ENCODE data around the gene C1orf87.

C1orf87 gene

GRCh38 chr1:60044881-60045280 lies 28.7 kb downstream of the C1orf87 start:
- Histone ChIP-seq H3K4me3 (ENCODE audit: control insufficient read depth in 1 of 7, extremely low read depth in 1 of 7, insufficient read depth in 4 of 7, low read depth in 2 of 7, low read length in 6 of 7) (no peak overlapping the region), H3K9me3 (ENCODE audit: control extremely low read depth in 1 of 5, control insufficient read depth in 4 of 5, insufficient read depth in 2 of 5, low read depth in 1 of 5, low read length in 4 of 5) (no peaks in the 10 kb centered on the region), H3K36me3 (ENCODE audit: control insufficient read depth in 4 of 4, insufficient read depth in 4 of 4, low read length in 3 of 4) (no peaks in the 10 kb centered on the region), H3K27ac (ENCODE audit: insufficient read depth in 1 of 2, low read depth in 1 of 2, low read length in 2 of 2, poor library complexity in 1 of 2, severe bottlenecking in 2 of 2) (no peak overlapping the region), H3K27me3 (replicated peaks in 2 of 5; ENCODE audit: control insufficient read depth in 4 of 5, insufficient read depth in 5 of 5, low read length in 4 of 5) (no peaks in the 10 kb centered on the region), H3K4me1 (ENCODE audit: control extremely low read depth in 1 of 4, control insufficient read depth in 4 of 4, insufficient read depth in 4 of 4, low read length in 3 of 4) (no peaks in the 10 kb centered on the region)
- ChIA-PET CTCF (no interaction called here), POLR2A (no interaction called here)
- DNase-seq: no peak

DNA sequence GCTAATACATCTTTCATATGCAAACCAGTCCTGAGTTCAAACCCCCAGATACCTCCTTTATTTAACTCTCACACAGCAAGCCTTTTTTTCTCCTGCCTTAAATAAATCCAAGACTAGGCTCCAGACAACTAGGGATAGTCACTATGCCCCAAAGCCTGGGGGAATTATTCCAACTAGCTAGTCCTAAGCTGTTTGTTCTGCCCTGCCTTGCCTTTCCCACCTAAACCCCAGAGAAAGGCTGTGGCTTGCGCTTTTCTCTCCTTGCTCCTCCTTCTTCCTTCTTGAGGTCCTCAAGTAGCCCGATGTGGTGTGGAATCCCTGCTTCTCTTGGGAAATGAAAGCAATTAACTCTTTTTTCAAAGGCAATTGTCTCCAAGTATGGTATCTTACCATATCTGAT lies 31.8 kb downstream of the C1orf87 start:
- H3K36me3 ChIP-seq (ENCODE audit: control insufficient read depth in 4 of 4, insufficient read depth in 4 of 4, low read length in 3 of 4): no peaks in the 10 kb centered on the region
- H3K9me3 ChIP-seq (ENCODE audit: control extremely low read depth in 1 of 5, control insufficient read depth in 4 of 5, insufficient read depth in 2 of 5, low read depth in 1 of 5, low read length in 4 of 5): no peaks in the 10 kb centered on the region
- CTCF ChIA-PET: no interaction called here
- DNase-seq: no peak
- 100% methylated on average over 1 of the region's 2 CpGs for WGBS (ENCODE audit: insufficient coverage)
- H3K27ac ChIP-seq (ENCODE audit: insufficient read depth in 1 of 2, low read depth in 1 of 2, low read length in 2 of 2, poor library complexity in 1 of 2, severe bottlenecking in 2 of 2): no peak overlapping the region
- H3K4me1 ChIP-seq (ENCODE audit: control extremely low read depth in 1 of 4, control insufficient read depth in 4 of 4, insufficient read depth in 4 of 4, low read length in 3 of 4): no peaks in the 10 kb centered on the region
- no peaks in the 10 kb centered on the region for H3K27me3 ChIP-seq (replicated peaks in 2 of 5; ENCODE audit: control insufficient read depth in 4 of 5, insufficient read depth in 5 of 5, low read length in 4 of 5)
- POLR2A ChIA-PET: no interaction called here
- H3K4me3 ChIP-seq (ENCODE audit: control insufficient read depth in 1 of 7, extremely low read depth in 1 of 7, insufficient read depth in 4 of 7, low read depth in 2 of 7, low read length in 6 of 7): no peak overlapping the region

DNA sequence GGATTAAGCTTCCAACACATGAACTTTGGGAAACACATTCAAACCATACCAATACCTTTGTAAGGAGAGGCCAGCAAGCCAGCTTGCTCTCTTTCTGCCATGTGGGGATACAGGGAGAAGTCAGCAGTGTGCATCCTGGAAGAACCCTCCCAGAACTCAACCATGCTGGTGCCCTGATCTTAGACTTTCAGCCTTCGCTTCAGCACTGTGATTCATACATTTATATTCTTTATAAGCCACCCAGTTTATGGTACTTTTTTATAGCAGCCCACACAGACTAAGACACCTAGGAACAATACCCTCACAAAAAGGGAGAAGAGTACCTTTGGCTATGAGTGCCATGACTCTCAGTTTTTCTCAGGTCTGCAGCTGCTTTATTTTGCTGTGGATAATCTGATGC lies 35.9 kb downstream of the C1orf87 start:
- 89% methylated on average over 1 of the region's 1 CpG for WGBS (ENCODE audit: insufficient coverage)
- Histone ChIP-seq H3K9me3 (ENCODE audit: control extremely low read depth in 1 of 5, control insufficient read depth in 4 of 5, insufficient read depth in 2 of 5, low read depth in 1 of 5, low read length in 4 of 5) (no peaks in the 10 kb centered on the region), H3K4me1 (ENCODE audit: control extremely low read depth in 1 of 4, control insufficient read depth in 4 of 4, insufficient read depth in 4 of 4, low read length in 3 of 4) (peaks cover 0 to 5% (median 1%) of the 10 kb centered on the region in 4 experiments), H3K4me3 (ENCODE audit: control insufficient read depth in 1 of 7, extremely low read depth in 1 of 7, insufficient read depth in 4 of 7, low read depth in 2 of 7, low read length in 6 of 7) (no peak overlapping the region), H3K27me3 (replicated peaks in 2 of 5; ENCODE audit: control insufficient read depth in 4 of 5, insufficient read depth in 5 of 5, low read length in 4 of 5) (no peaks in the 10 kb centered on the region), H3K27ac (ENCODE audit: insufficient read depth in 1 of 2, low read depth in 1 of 2, low read length in 2 of 2, poor library complexity in 1 of 2, severe bottlenecking in 2 of 2) (no peak overlapping the region), H3K36me3 (ENCODE audit: control insufficient read depth in 4 of 4, insufficient read depth in 4 of 4, low read length in 3 of 4) (no peaks in the 10 kb centered on the region)
- CTCF ChIA-PET: no interaction called here
- POLR2A ChIA-PET: no interaction called here
- DNase-seq: no peak

GRCh38 chr1:60036856-60037460 lies 36.6 kb downstream of the C1orf87 start:
- 80% methylated on average over 6 of the region's 6 CpGs for WGBS (ENCODE audit: insufficient coverage)

DNA sequence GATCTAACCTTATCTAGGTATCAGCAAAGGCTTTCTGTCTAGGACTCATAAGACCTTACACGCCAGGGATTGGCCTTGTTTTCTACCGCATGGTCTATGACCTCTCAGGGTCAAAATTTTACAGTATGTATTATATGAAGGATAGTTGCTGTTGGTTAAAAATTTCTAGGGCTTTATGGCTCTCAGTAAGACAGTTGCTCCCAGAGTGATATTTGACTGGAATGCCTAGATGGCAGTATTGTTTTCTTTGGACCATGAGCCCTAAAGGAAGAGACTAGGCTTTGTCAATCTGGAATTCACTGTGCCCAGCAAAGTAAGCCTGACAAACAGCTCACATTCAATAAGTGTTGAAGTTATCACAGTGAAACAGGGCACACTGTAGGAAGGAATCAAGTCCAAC lies 37.6 kb downstream of the C1orf87 start:
- H3K27ac ChIP-seq (ENCODE audit: insufficient read depth in 1 of 2, low read depth in 1 of 2, low read length in 2 of 2, poor library complexity in 1 of 2, severe bottlenecking in 2 of 2): no peak overlapping the region
- no peaks in the 10 kb centered on the region for H3K9me3 ChIP-seq (ENCODE audit: control extremely low read depth in 1 of 5, control insufficient read depth in 4 of 5, insufficient read depth in 2 of 5, low read depth in 1 of 5, low read length in 4 of 5)
- 90% methylated on average over 2 of the region's 2 CpGs for WGBS (ENCODE audit: insufficient coverage)
- no peak for DNase-seq
- ChIA-PET CTCF (no interaction called here), POLR2A (no interaction called here)
- H3K4me1 ChIP-seq (ENCODE audit: control extremely low read depth in 1 of 4, control insufficient read depth in 4 of 4, insufficient read depth in 4 of 4, low read length in 3 of 4): peaks cover 0 to 5% (median 1%) of the 10 kb centered on the region in 4 experiments
- no peaks in the 10 kb centered on the region for H3K27me3 ChIP-seq (replicated peaks in 2 of 5; ENCODE audit: control insufficient read depth in 4 of 5, insufficient read depth in 5 of 5, low read length in 4 of 5)
- no peak overlapping the region for H3K4me3 ChIP-seq (ENCODE audit: control insufficient read depth in 1 of 7, extremely low read depth in 1 of 7, insufficient read depth in 4 of 7, low read depth in 2 of 7, low read length in 6 of 7)
- H3K36me3 ChIP-seq (ENCODE audit: control insufficient read depth in 4 of 4, insufficient read depth in 4 of 4, low read length in 3 of 4): no peaks in the 10 kb centered on the region

More at GRCh38 chr1:60036856-60037460, 36.6 kb downstream of the C1orf87 start:
- Histone ChIP-seq H3K36me3 (ENCODE audit: control insufficient read depth in 4 of 4, insufficient read depth in 4 of 4, low read length in 3 of 4) (no peaks in the 10 kb centered on the region), H3K4me1 (ENCODE audit: control extremely low read depth in 1 of 4, control insufficient read depth in 4 of 4, insufficient read depth in 4 of 4, low read length in 3 of 4) (peaks cover 0 to 5% (median 1%) of the 10 kb centered on the region in 4 experiments), H3K27ac (ENCODE audit: insufficient read depth in 1 of 2, low read depth in 1 of 2, low read length in 2 of 2, poor library complexity in 1 of 2, severe bottlenecking in 2 of 2) (no peak overlapping the region), H3K27me3 (replicated peaks in 2 of 5; ENCODE audit: control insufficient read depth in 4 of 5, insufficient read depth in 5 of 5, low read length in 4 of 5) (no peaks in the 10 kb centered on the region), H3K9me3 (ENCODE audit: control extremely low read depth in 1 of 5, control insufficient read depth in 4 of 5, insufficient read depth in 2 of 5, low read depth in 1 of 5, low read length in 4 of 5) (no peaks in the 10 kb centered on the region), H3K4me3 (ENCODE audit: control insufficient read depth in 1 of 7, extremely low read depth in 1 of 7, insufficient read depth in 4 of 7, low read depth in 2 of 7, low read length in 6 of 7) (no peak overlapping the region)
- CTCF ChIA-PET: no interaction called here
- DNase-seq: no peak
- POLR2A ChIA-PET: no interaction called here

DNA sequence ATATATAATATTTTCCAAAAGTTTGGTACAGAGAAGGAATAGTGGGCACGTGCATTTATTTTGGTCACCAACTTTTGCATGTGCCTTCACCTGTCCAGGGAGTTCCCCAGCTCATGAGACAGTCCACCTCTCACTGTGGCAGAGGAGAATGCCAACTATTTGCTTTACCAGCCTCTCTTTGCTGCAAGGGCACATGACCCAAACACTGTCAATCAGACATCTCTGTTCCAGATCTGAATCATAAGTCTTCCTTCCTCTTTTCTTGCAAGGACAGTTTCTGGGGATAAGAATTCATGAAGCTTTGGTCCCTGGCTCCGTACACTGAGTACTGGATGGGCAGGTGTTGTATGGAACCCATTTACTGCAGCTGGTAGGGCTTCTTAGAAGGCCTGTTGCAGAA lies 38.6 kb downstream of the C1orf87 start:
- CTCF ChIA-PET: no interaction called here
- Histone ChIP-seq H3K36me3 (ENCODE audit: control insufficient read depth in 4 of 4, insufficient read depth in 4 of 4, low read length in 3 of 4) (no peaks in the 10 kb centered on the region), H3K4me1 (ENCODE audit: control extremely low read depth in 1 of 4, control insufficient read depth in 4 of 4, insufficient read depth in 4 of 4, low read length in 3 of 4) (peaks cover 0 to 5% (median 1%) of the 10 kb centered on the region in 4 experiments), H3K27ac (ENCODE audit: insufficient read depth in 1 of 2, low read depth in 1 of 2, low read length in 2 of 2, poor library complexity in 1 of 2, severe bottlenecking in 2 of 2) (no peak overlapping the region), H3K9me3 (ENCODE audit: control extremely low read depth in 1 of 5, control insufficient read depth in 4 of 5, insufficient read depth in 2 of 5, low read depth in 1 of 5, low read length in 4 of 5) (no peaks in the 10 kb centered on the region), H3K4me3 (ENCODE audit: control insufficient read depth in 1 of 7, extremely low read depth in 1 of 7, insufficient read depth in 4 of 7, low read depth in 2 of 7, low read length in 6 of 7) (no peak overlapping the region), H3K27me3 (replicated peaks in 2 of 5; ENCODE audit: control insufficient read depth in 4 of 5, insufficient read depth in 5 of 5, low read length in 4 of 5) (no peaks in the 10 kb centered on the region)
- peak in 2 of 3 donors; percentile 21 to 50 for DNase-seq
- WGBS (ENCODE audit: insufficient coverage): 79% methylated on average over 2 of the region's 2 CpGs
- POLR2A ChIA-PET: no interaction called here

- DNase-seq: no peak
- CTCF ChIA-PET: no interaction called here
- WGBS (ENCODE audit: insufficient coverage): no CpG with 5 or more reads among the region's 1 CpG
These were observed 40.5 kb downstream of the C1orf87 start for GRCh38 chr1:60033066-60033465.

More at GRCh38 chr1:60033066-60033465, 40.5 kb downstream of the C1orf87 start:
- POLR2A ChIA-PET: no interaction called here
- Histone ChIP-seq H3K36me3 (ENCODE audit: control insufficient read depth in 4 of 4, insufficient read depth in 4 of 4, low read length in 3 of 4) (no peaks in the 10 kb centered on the region), H3K27me3 (replicated peaks in 2 of 5; ENCODE audit: control insufficient read depth in 4 of 5, insufficient read depth in 5 of 5, low read length in 4 of 5) (no peaks in the 10 kb centered on the region), H3K9me3 (ENCODE audit: control extremely low read depth in 1 of 5, control insufficient read depth in 4 of 5, insufficient read depth in 2 of 5, low read depth in 1 of 5, low read length in 4 of 5) (no peaks in the 10 kb centered on the region), H3K4me3 (ENCODE audit: control insufficient read depth in 1 of 7, extremely low read depth in 1 of 7, insufficient read depth in 4 of 7, low read depth in 2 of 7, low read length in 6 of 7) (no peak overlapping the region), H3K4me1 (ENCODE audit: control extremely low read depth in 1 of 4, control insufficient read depth in 4 of 4, insufficient read depth in 4 of 4, low read length in 3 of 4) (peaks cover 0 to 5% (median 1%) of the 10 kb centered on the region in 4 experiments), H3K27ac (ENCODE audit: insufficient read depth in 1 of 2, low read depth in 1 of 2, low read length in 2 of 2, poor library complexity in 1 of 2, severe bottlenecking in 2 of 2) (no peak overlapping the region)
